HG02884 (cell line): ENCODE measurements around the gene WSB1.

Experiments
- ATAC-seq: cut with Tn5 transposase; IDR thresholded peaks from one replicate; pipeline ENCODE4 v1.9.1; 2021; ENCODE audit warnings: mild to moderate bottlenecking, moderate library complexity; ENCODE audit not compliant: unreplicated experiment

WSB1 gene

GRCh38 chr17:27333410-27333980, 39.6 kb downstream of the WSB1 start:
- no peak for ATAC-seq

- ATAC-seq = no peak
Observed at GRCh38 chr17:27336184-27336583, 42.3 kb downstream of the WSB1 start.

GRCh38 chr17:27338536-27338985, 44.6 kb downstream of the WSB1 start:
- ATAC-seq = peak; percentile 65

GRCh38 chr17:27339198-27339835, 45.4 kb downstream of the WSB1 start:
- peak; percentile 41 for ATAC-seq

- no peak for ATAC-seq
Observed at GRCh38 chr17:27339836-27340550, 46.1 kb downstream of the WSB1 start.

- no peak for ATAC-seq
Observed at GRCh38 chr17:27340575-27340974, 46.7 kb downstream of the WSB1 start.

GRCh38 chr17:27341041-27341471, 47.1 kb downstream of the WSB1 start:
- no peak for ATAC-seq

GRCh38 chr17:27342059-27342458, 48.1 kb downstream of the WSB1 start:
- ATAC-seq = no peak

- ATAC-seq = no peak
Observed at GRCh38 chr17:27343294-27343693, 49.4 kb downstream of the WSB1 start.

GRCh38 chr17:27343977-27344607, 50.2 kb downstream of the WSB1 start:
- ATAC-seq = no peak

GRCh38 chr17:27345141-27345904, 51.4 kb downstream of the WSB1 start:
- no peak for ATAC-seq

- no peak for ATAC-seq
Observed at GRCh38 chr17:27346228-27346899, 52.5 kb downstream of the WSB1 start.

GRCh38 chr17:27348196-27348595, 54.3 kb downstream of the WSB1 start:
- no peak for ATAC-seq

GRCh38 chr17:27349540-27350021, 55.7 kb downstream of the WSB1 start:
- no peak for ATAC-seq

GRCh38 chr17:27351759-27352158, 57.8 kb downstream of the WSB1 start:
- ATAC-seq = no peak

- ATAC-seq = no peak
Observed at GRCh38 chr17:27352448-27353032, 58.6 kb downstream of the WSB1 start.

- no peak for ATAC-seq
Observed at GRCh38 chr17:27353033-27353460, 59.1 kb downstream of the WSB1 start.

GRCh38 chr17:27353461-27354050, 59.6 kb downstream of the WSB1 start:
- peak; percentile 77 for ATAC-seq

GRCh38 chr17:27354051-27354490, 60.2 kb downstream of the WSB1 start:
- no peak for ATAC-seq
